ENCODE results near the gene C1orf94.

DNA sequence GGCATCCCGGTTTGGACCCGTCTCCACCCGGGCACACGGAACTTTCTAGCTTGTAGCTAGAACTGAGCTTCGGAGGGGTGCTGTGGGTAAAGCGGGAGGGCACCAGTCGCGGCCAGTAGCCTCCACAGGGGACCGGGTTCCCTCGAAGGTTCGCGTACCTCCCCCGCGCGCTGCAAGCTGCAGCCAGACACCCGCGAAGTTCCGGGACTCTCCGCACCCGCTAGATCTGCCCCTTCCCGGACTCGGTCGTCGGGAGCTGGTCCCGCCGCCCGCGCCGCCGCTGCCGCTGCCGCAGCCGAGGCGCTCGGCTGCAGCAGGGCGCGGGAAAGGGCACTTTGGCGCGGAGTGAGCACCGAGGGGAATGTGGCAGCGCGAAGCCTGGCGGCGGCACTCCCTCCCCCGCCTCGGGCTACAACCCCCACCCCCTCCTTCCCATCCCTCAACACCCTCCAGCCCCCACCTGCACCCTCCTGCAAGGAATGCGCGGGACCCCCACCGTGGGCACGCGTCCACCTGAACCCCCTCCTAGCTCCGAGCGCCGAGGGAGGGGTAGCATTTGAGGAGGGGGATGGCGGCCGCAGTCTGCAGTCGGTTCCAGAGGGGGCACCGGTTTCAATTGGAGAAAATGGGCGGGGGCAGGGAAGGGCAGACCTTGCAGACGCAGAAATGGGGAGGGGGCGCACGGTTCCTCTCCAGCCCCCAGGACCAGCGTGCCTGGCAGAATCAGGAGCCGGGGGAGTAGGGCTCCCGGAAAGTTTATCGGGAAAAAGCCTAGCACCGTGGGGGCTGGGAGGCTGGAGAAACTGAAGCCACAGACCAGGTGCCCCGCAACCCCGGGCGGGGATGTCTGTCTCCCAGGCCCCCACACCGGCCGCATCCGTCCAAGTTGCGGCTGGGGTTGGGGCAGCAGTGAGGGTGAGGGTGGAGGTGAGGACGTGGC lies 12.6 kb upstream of the C1orf94 start:
- TF ChIP-seq CTCF (IDR thresholded peaks at IDR 0.05) (no peak), POLR2A (IDR thresholded peaks at IDR 0.05) (no peak)

Measured in ovary (tissue), 3 donors.